MG63 (cell line): ENCODE measurements around the gene MSANTD1. TPM values are rescaled to one million over a fixed set of nuclear protein-coding genes. Genes with fewer than 3 reads are reported as not detected.

Experiments
- total RNA-seq: library from RNA; depleted of rRNA; stranded (reverse); fragments of >200 nt; shearing (Covaris generic); gene quantifications from 2 replicates; pipeline ENCODE4 v1.2.3, GENCODE V29; 2014; ENCODE audit warnings: low replicate concordance; rRNA removed

Gene MSANTD1
- total RNA-seq, 1 experiment from 2014 or later = not detected

Other genes with a start within 250 kb of the MSANTD1 start
- not detected in 2 replicates for gene HTT-AS, start 174.6 kb upstream of the MSANTD1 start, total RNA-seq
- 6.4 and 8.1 TPM in 2 replicates for gene HTT, start 174.5 kb upstream of the MSANTD1 start, total RNA-seq
- gene RGS12, start 43.9 kb downstream of the MSANTD1 start, total RNA-seq = 9.8 and 21.4 TPM in 2 replicates
- 0.53 TPM in 1 of 2 replicates, not detected in the other for gene HGFAC, start 192.8 kb downstream of the MSANTD1 start, total RNA-seq
- 7.1 and 9.6 TPM in 2 replicates for gene DOK7, start 214.1 kb downstream of the MSANTD1 start, total RNA-seq